Trophoblast cell (in vitro differentiated cells and primary cell): ENCODE data around the gene ARAP2.

ENCODE experiments used
- DNase-seq, 2 donors: peaks; one replicate each; pipeline ENCODE4 v3.0.0-alpha.2; 2016
- H2AFZ ChIP-seq: 2 replicates; pipeline ENCODE4 v1.6.1; 2013; ENCODE audit warnings: low read length, moderate library complexity, mild to moderate bottlenecking; ENCODE audit not compliant: insufficient read depth, poor library complexity
- H2AK5ac ChIP-seq: 2 replicates; pipeline ENCODE4 v1.6.1; 2013; ENCODE audit warnings: mild to moderate bottlenecking, low read length
- H2BK120ac ChIP-seq: 2 replicates; pipeline ENCODE4 v1.6.1; 2013; ENCODE audit warnings: low read length, mild to moderate bottlenecking, moderate library complexity; ENCODE audit not compliant: insufficient read depth, poor library complexity
- H2BK12ac ChIP-seq: 2 replicates; pipeline ENCODE4 v1.6.1; 2013; ENCODE audit warnings: mild to moderate bottlenecking, low read length, moderate library complexity
- H2BK5ac ChIP-seq: 2 replicates; pipeline ENCODE4 v1.6.1; 2013; ENCODE audit warnings: low read length, low read depth, moderate library complexity, mild to moderate bottlenecking; ENCODE audit not compliant: poor library complexity
- H3K14ac ChIP-seq: 2 replicates; pipeline ENCODE4 v1.6.1; 2013; ENCODE audit warnings: mild to moderate bottlenecking, low read length
- H3K18ac ChIP-seq: 2 replicates; pipeline ENCODE4 v1.6.1; 2013; ENCODE audit warnings: mild to moderate bottlenecking, low read length
- H3K23ac ChIP-seq: 2 replicates; pipeline ENCODE4 v1.6.1; 2013; ENCODE audit warnings: low read length
- H3K27ac ChIP-seq: 2 replicates; pipeline ENCODE4 v1.5.1; 2013; ENCODE audit warnings: low read depth, mild to moderate bottlenecking, inconsistent platforms, low read length, moderate library complexity
- H3K27me3 ChIP-seq: 2 replicates; pipeline ENCODE4 v1.6.1; 2013; ENCODE audit warnings: inconsistent platforms, mild to moderate bottlenecking, low read length, moderate library complexity; ENCODE audit not compliant: insufficient read depth
- H3K36me3 ChIP-seq, 2 experiments: 1 replicate in 1 of 2; 2 replicates in 1 of 2; pipeline ENCODE4 v1.6.1; 2013; ENCODE audit warnings: low read length in 2 of 2, mild to moderate bottlenecking in 2 of 2, moderate library complexity in 1 of 2; ENCODE audit not compliant: insufficient read depth in 2 of 2, control insufficient read depth in 1 of 2
- H3K4ac ChIP-seq: 2 replicates; pipeline ENCODE4 v1.6.1; 2013; ENCODE audit warnings: low read depth, mild to moderate bottlenecking, low read length, moderate library complexity
- H3K4me1 ChIP-seq, 2 experiments: 1 replicate in 1 of 2; 2 replicates in 1 of 2; pipeline ENCODE4 v1.6.1; 2013; ENCODE audit warnings: low read length in 2 of 2, mild to moderate bottlenecking in 2 of 2, moderate library complexity in 1 of 2; ENCODE audit not compliant: insufficient read depth in 2 of 2, control insufficient read depth in 1 of 2
- H3K4me2 ChIP-seq: 2 replicates; pipeline ENCODE4 v1.6.1; 2013; ENCODE audit warnings: inconsistent platforms, mild to moderate bottlenecking, low read length, moderate library complexity
- H3K4me3 ChIP-seq: 2 replicates; pipeline ENCODE4 v1.5.1; 2013; ENCODE audit warnings: mild to moderate bottlenecking, low read depth, low read length, inconsistent platforms
- H3K79me1 ChIP-seq: one replicate; pipeline ENCODE4 v1.6.1; 2013; ENCODE audit warnings: low read length
- H3K79me2 ChIP-seq: 2 replicates; pipeline ENCODE4 v1.6.1; 2013; ENCODE audit warnings: low read length, mild to moderate bottlenecking; ENCODE audit not compliant: control insufficient read depth, insufficient read depth, poor library complexity
- H3K9ac ChIP-seq: 2 replicates; pipeline ENCODE4 v1.6.1; 2013; ENCODE audit warnings: mild to moderate bottlenecking, low read length
- H3K9me3 ChIP-seq: 2 replicates; pipeline ENCODE4 v1.6.1; 2013; ENCODE audit warnings: low read depth, mild to moderate bottlenecking, control low read depth, inconsistent platforms, low read length; ENCODE audit not compliant: insufficient read depth
- H4K12ac ChIP-seq: 2 replicates; pipeline ENCODE4 v1.6.1; 2013; ENCODE audit warnings: low read depth, mild to moderate bottlenecking, low read length, moderate library complexity
- H4K8ac ChIP-seq: 2 replicates; pipeline ENCODE4 v1.6.1; 2013; ENCODE audit warnings: low read depth, mild to moderate bottlenecking, low read length, moderate library complexity
- H4K91ac ChIP-seq: one replicate; pipeline ENCODE4 v1.6.1; 2013; ENCODE audit warnings: low read depth, mild to moderate bottlenecking, low read length, moderate library complexity
- WGBS: extraction: QIAGEN DNeasy Blood & Tissue Kit; methylation state at CpG from one replicate; pipeline ENCODE4 v1.1.7; 2013; ENCODE audit warnings: missing lambda C conversion rate; ENCODE audit not compliant: insufficient read length, insufficient coverage; ENCODE audit errors: extremely low coverage; 5-methylcytosine and 5-hydroxymethylcytosine counted together

ARAP2 gene

DNA sequence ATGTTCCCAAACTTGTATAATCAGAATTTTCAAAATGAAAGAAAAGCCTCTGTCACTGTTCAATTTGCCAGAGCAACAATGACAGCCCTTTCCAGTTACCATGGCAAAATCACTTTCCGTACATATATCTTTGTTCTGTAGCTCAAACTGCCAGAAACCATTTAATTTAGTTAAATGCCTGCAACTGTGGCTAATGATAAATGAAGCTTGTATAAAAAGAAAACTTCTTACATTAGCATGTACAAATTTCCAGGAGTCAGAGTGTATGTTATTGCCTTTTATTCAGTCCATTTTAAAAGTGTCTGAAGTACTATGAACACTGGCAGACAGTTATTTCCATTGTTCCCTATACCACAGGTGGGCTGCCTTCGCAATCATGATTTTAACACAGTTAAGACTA is 30.3 kb downstream of the ARAP2 start:
- Histone ChIP-seq H3K4me2 (no peak overlapping the region), H4K8ac (no peak overlapping the region), H3K4me1 (no peaks in the 10 kb centered on the region), H2BK5ac (no peak overlapping the region), H3K4me3 (no peak overlapping the region), H3K23ac (no peak overlapping the region), H4K91ac (no peak overlapping the region), H2BK120ac (no peak overlapping the region), H3K4ac (no peak overlapping the region), H2AK5ac (no peak overlapping the region), H3K36me3 (no peaks in the 10 kb centered on the region), H3K18ac (no peak overlapping the region), H3K79me1 (no peaks in the 10 kb centered on the region), H3K27ac (no peak overlapping the region), H2AFZ (no peak overlapping the region), H4K12ac (no peak overlapping the region), H3K27me3 (no peaks in the 10 kb centered on the region), H2BK12ac (no peak overlapping the region), H3K14ac (no peak overlapping the region), H3K9ac (no peak overlapping the region), H3K79me2 (no peaks in the 10 kb centered on the region), H3K9me3 (no peaks in the 10 kb centered on the region)
- WGBS, result no CpG with 5 or more reads among the region's 2 CpGs
- no peak for DNase-seq

DNA sequence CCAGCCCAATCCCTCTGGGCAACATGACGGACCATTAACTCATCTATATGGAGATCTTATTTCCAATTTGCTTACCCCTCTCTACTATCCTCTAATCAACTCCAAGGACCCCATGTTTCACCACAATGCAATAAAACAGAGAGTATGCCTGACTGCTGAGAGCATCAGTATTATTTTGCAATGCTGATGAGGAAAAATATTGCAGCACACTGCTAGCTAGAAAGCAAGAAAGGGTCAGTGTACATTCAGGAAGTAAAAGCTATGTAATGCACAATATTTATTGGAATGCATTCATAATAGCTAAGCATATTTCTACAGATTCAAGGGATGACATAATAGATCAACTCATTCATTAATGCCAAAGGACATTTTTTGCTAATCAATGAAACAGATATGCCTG is 33.2 kb downstream of the ARAP2 start:
- Histone ChIP-seq H3K27ac (no peak overlapping the region), H3K14ac (no peak overlapping the region), H3K79me1 (no peaks in the 10 kb centered on the region), H3K18ac (no peak overlapping the region), H3K4ac (no peak overlapping the region), H3K9ac (no peak overlapping the region), H3K4me3 (no peak overlapping the region), H3K79me2 (no peaks in the 10 kb centered on the region), H2BK5ac (no peak overlapping the region), H2BK120ac (no peak overlapping the region), H3K36me3 (no peaks in the 10 kb centered on the region), H2AFZ (no peak overlapping the region), H4K8ac (no peak overlapping the region), H2BK12ac (no peak overlapping the region), H4K12ac (no peak overlapping the region), H3K4me1 (no peaks in the 10 kb centered on the region), H3K23ac (no peak overlapping the region), H2AK5ac (no peak overlapping the region), H3K9me3 (no peaks in the 10 kb centered on the region), H4K91ac (no peak overlapping the region), H3K27me3 (no peaks in the 10 kb centered on the region), H3K4me2 (no peak overlapping the region)
- DNase-seq, result no peak
- WGBS, result no CpG with 5 or more reads among the region's 1 CpG

DNA sequence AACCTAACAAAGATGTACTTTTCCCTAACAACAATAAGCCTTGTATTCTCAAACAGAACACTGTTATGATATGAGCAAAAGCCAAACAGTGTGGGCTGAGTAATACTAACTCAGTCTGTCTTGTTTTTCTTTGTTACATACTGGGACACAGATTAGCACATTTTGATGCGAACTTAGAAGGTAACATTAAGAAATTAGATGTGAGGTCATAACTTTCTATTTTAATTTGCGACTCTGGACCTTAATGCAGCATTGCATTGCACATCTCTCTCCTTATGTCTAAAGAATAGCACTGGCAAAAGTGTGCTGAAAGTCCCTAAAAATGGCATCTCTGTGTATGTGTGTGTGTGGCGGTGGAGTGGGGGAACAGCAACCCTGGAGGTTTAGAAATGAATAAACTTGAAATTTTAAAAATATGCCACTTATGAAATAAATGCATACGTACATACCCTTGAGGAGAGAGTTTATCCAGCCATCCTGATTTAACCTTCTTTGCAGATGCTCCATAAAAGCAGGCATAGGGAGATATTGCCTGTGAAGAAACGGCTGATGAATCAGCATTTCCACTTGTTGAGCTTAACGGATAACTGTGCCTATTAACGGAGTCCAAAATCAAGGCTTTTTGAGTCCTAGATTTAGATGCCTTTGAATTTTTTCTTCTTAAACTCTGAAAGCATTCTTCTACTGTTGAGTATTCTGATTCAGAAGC is 34.2 kb downstream of the ARAP2 start:
- H3K36me3 ChIP-seq, result no peaks in the 10 kb centered on the region
- H3K23ac ChIP-seq, result no peak overlapping the region
- no peak overlapping the region for H3K4ac ChIP-seq
- H3K9me3 ChIP-seq, result no peaks in the 10 kb centered on the region
- no peak overlapping the region for H3K4me2 ChIP-seq
- H2BK5ac ChIP-seq, result no peak overlapping the region
- H3K9ac ChIP-seq, result no peak overlapping the region
- no peak overlapping the region for H3K14ac ChIP-seq
- no peak overlapping the region for H3K18ac ChIP-seq
- DNase-seq, result no peak
- no peaks in the 10 kb centered on the region for H3K27me3 ChIP-seq
- no peak overlapping the region for H2AFZ ChIP-seq
- no peaks in the 10 kb centered on the region for H3K79me2 ChIP-seq
- H3K27ac ChIP-seq, result no peak overlapping the region
- no peaks in the 10 kb centered on the region for H3K4me1 ChIP-seq
- H2AK5ac ChIP-seq, result no peak overlapping the region
- no peak overlapping the region for H4K8ac ChIP-seq
- no peak overlapping the region for H3K4me3 ChIP-seq
- no peaks in the 10 kb centered on the region for H3K79me1 ChIP-seq
- H4K12ac ChIP-seq, result no peak overlapping the region
- no peak overlapping the region for H4K91ac ChIP-seq
- no CpG with 5 or more reads among the region's 7 CpGs for WGBS
- no peak overlapping the region for H2BK12ac ChIP-seq
- H2BK120ac ChIP-seq, result no peak overlapping the region

DNA sequence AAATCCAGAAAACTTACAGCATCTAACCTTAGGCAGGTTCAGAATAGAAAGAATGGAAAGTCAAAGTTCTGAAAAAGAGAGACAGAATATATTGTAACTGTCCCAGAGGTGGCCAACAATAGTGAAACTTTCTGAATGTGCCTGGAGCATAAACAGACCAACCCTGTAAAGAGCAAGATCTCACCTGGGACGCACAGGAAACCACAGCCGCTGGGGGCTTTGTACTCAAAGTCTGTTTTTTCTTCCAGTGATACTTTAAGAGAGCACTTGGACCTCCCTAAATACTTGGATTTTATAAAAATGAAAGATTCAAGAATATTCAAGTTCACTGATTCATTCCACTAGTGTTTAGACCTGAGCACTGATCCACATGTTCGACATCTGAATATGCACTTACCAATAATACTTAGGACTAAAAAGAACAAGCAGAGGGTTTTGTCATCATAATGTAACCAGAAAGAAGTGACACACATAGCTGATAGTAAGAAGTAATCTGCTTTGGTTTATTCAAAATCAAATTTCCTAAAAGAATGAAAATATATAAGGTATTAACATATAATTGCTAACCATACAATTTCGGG is 35.3 kb downstream of the ARAP2 start:
- H3K9me3 ChIP-seq, result no peaks in the 10 kb centered on the region
- no peak overlapping the region for H3K4me2 ChIP-seq
- no CpG with 5 or more reads among the region's 4 CpGs for WGBS
- H3K36me3 ChIP-seq, result no peaks in the 10 kb centered on the region
- no peaks in the 10 kb centered on the region for H3K4me1 ChIP-seq
- H3K79me1 ChIP-seq, result no peaks in the 10 kb centered on the region
- no peaks in the 10 kb centered on the region for H3K27me3 ChIP-seq
- H3K18ac ChIP-seq, result no peak overlapping the region
- DNase-seq, result no peak
- H3K23ac ChIP-seq, result no peak overlapping the region
- no peak overlapping the region for H2AFZ ChIP-seq
- H4K12ac ChIP-seq, result no peak overlapping the region
- H3K27ac ChIP-seq, result no peak overlapping the region
- no peaks in the 10 kb centered on the region for H3K79me2 ChIP-seq
- no peak overlapping the region for H3K14ac ChIP-seq
- H3K4ac ChIP-seq, result no peak overlapping the region
- H2BK5ac ChIP-seq, result no peak overlapping the region
- H2BK120ac ChIP-seq, result no peak overlapping the region
- no peak overlapping the region for H3K9ac ChIP-seq
- no peak overlapping the region for H3K4me3 ChIP-seq
- H2BK12ac ChIP-seq, result no peak overlapping the region
- no peak overlapping the region for H2AK5ac ChIP-seq
- H4K8ac ChIP-seq, result no peak overlapping the region
- no peak overlapping the region for H4K91ac ChIP-seq
